HAP-1 (cell line): Measurements from ENCODE around the gene LARP1B.
A peak's percentile ranks its signal among the peaks of the same experiment; 100 is the strongest.
"Not testable (repeated sequence)": the region's sequence is repeated elsewhere in the genome, so short reads cannot be mapped to it uniquely, and the experiment has no call there.

ENCODE experiments used
- DNase-seq, 2 experiments: peaks; one replicate each; pipeline ENCODE4 v3.0.0-alpha.2; 2016 to 2020; ENCODE audit warnings: low spot score in 2 of 2
- H3K27me3 ChIP-seq: fragments of 250-450 bp; sonication (Bioruptor Pico); 2 replicates; pipeline ENCODE4 v1.5.1; 2020; ENCODE audit warnings: low read depth, mild to moderate bottlenecking, moderate library complexity
- H3K36me3 ChIP-seq: fragments of 250-450 bp; sonication (Bioruptor Pico); replicated peaks from 2 replicates; pipeline ENCODE4 v1.5.1; 2020; ENCODE audit warnings: mild to moderate bottlenecking
- H3K4me1 ChIP-seq: fragments of 250-450 bp; sonication (Bioruptor Pico); 2 replicates; pipeline ENCODE4 v1.5.1; 2020; ENCODE audit warnings: mild to moderate bottlenecking
- H3K4me3 ChIP-seq: fragments of 250-450 bp; sonication (Bioruptor Pico); 2 replicates; pipeline ENCODE4 v1.5.1; 2020; ENCODE audit warnings: mild to moderate bottlenecking, moderate library complexity
- H3K9me3 ChIP-seq: fragments of 250-450 bp; sonication (Bioruptor Pico); 2 replicates; pipeline ENCODE4 v1.5.1; 2020; ENCODE audit warnings: mild to moderate bottlenecking, moderate library complexity
- in situ Hi-C: fragments of 300-500 bp; cut with MboI; formaldehyde crosslinking; loops from 3 replicates; pipeline ENCODE4 v1.14.3; 2020; ENCODE audit warnings: low sequenced_read_pairs, inconsistent platforms, mixed read lengths

The LARP1B gene

DNA sequence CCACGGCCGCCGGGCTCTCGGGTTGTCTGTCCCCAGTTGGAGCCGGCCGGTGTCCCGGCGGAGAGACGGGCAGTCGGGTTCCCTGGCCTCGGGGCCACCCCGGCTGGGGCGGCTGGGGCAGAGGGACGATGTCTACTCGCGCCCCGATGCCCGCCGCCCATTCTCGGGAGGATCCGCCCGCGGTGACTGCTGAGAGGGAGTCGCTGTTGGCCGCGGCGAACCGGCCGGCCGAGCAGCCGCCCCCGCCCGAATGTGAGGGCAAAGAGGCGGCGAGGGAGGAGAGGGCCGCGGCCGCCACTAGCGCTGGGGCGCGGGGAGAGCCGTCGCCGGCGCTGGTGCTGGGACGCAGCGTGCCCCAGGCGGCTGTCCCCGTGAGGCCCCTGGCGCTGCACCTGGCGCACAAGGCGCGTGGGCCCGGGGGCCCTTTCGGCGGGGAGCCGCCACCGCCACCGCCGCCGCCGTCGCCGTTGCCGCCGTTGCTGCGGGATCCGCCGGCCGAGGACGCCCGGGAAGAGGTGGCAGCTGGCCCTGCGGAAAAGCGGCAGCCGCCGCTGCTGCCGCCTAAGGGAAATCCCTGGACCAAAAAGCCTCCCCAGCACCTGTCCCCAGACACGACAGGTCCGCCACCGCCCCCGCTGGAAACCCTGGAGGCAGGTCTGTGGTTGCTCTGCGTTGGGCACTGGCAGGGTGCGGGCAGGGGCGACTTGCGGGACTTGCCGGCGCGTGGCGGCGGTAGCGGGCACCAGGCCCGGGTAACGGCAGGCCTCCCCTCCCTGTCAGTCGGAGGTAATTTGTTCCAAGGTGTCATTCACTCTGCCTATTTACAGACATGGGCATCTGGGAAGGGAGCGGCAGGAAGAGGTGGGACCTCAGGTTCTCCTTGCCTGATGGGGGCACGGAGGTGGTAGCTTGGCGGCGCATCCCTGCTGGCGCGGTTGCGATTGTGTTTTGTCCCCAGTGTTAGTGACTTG is 739 bp downstream of the LARP1B start:
- DNase-seq, result peak; percentile 61 to 71
- peaks cover 27% of the 10 kb centered on the region for H3K4me1 ChIP-seq
- H3K9me3 ChIP-seq, result no peaks in the 10 kb centered on the region
- peak overlapping the region; percentile 63 for H3K4me3 ChIP-seq
- in situ Hi-C loops, result no loop called here
- H3K36me3 ChIP-seq, result no peaks in the 10 kb centered on the region
- H3K27me3 ChIP-seq, result no peaks in the 10 kb centered on the region

- H3K36me3 ChIP-seq, DNase-seq, H3K27me3 ChIP-seq, in situ Hi-C loops, H3K4me3 ChIP-seq, H3K9me3 ChIP-seq: not testable (repeated sequence)
- H3K4me1 ChIP-seq, result peaks cover 19% of the 10 kb centered on the region
These were observed 5.3 kb downstream of the LARP1B start for GRCh38 chr4:128066453-128066820.

- in situ Hi-C loops, result no loop called here
- H3K27me3 ChIP-seq, result no peaks in the 10 kb centered on the region
- H3K36me3 ChIP-seq, result no peaks in the 10 kb centered on the region
- peak; percentile 26 to 43 for DNase-seq
- no peaks in the 10 kb centered on the region for H3K9me3 ChIP-seq
- peaks cover 15% of the 10 kb centered on the region for H3K4me1 ChIP-seq
- no peak overlapping the region for H3K4me3 ChIP-seq
These were observed 7.8 kb downstream of the LARP1B start for GRCh38 chr4:128068918-128069317.

GRCh38 chr4:128076464-128076863 is 15.4 kb downstream of the LARP1B start:
- peaks cover 46% of the 10 kb centered on the region for H3K36me3 ChIP-seq
- in situ Hi-C loops, result no loop called here
- no peaks in the 10 kb centered on the region for H3K4me1 ChIP-seq
- no peak for DNase-seq
- no peaks in the 10 kb centered on the region for H3K27me3 ChIP-seq
- H3K9me3 ChIP-seq, result no peaks in the 10 kb centered on the region
- H3K4me3 ChIP-seq, result no peak overlapping the region

DNA sequence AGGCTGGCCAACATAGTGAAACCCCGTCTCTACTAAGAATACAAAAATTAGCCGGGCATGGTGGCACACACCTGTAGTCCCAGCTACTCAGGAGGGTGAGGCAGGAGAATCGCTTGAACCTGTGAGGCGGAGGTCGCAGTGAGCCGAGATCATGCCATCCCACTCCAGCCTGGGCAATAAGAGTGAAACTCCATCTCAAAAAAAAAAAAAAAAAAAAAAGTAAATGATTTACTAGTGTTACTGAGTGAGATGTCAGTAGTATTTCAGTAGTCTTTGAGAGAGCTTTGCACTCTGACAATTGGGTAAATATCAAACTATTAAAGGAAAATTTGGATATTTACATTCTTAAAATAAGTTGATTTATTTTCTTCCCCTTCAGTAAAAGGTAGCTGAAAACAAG is 34.2 kb downstream of the LARP1B start:
- H3K36me3 ChIP-seq, result peaks cover 57% of the 10 kb centered on the region
- H3K4me3 ChIP-seq, H3K4me1 ChIP-seq, H3K9me3 ChIP-seq, in situ Hi-C loops, H3K27me3 ChIP-seq, DNase-seq: not testable (repeated sequence)

DNA sequence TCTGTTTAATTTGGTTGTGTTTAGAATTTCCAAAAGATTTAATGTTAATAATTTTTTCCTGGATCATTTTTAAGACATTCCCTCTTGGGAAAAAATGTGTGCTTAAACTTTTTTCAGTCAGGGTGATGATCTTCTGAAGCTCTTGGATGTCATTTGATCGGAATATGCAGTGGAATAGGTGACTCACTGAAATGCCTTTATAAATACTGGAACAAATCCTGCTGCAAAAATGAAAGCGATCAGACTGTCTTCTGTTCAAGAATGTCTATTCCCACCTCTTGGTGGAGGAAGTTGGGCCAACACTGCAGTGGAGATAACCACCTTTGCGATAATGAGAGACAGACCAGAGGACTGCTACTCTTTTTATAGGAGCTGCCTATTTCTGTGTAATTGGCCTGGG is 46.7 kb downstream of the LARP1B start:
- DNase-seq, result no peak
- no peaks in the 10 kb centered on the region for H3K27me3 ChIP-seq
- in situ Hi-C loops, result no loop called here
- H3K9me3 ChIP-seq, result no peaks in the 10 kb centered on the region
- H3K4me1 ChIP-seq, result no peaks in the 10 kb centered on the region
- H3K36me3 ChIP-seq, result peaks cover 10% of the 10 kb centered on the region
- no peak overlapping the region for H3K4me3 ChIP-seq

- no peaks in the 10 kb centered on the region for H3K27me3 ChIP-seq
- DNase-seq, result no peak
- H3K9me3 ChIP-seq, result no peaks in the 10 kb centered on the region
- H3K4me1 ChIP-seq, result no peaks in the 10 kb centered on the region
- H3K36me3 ChIP-seq, result no peaks in the 10 kb centered on the region; the same call in none of the 2 replicates
- no peak overlapping the region for H3K4me3 ChIP-seq
- in situ Hi-C loops, result no loop called here
These were observed 61.9 kb downstream of the LARP1B start for GRCh38 chr4:128123036-128123435.

GRCh38 chr4:128130621-128131020 is 69.5 kb downstream of the LARP1B start:
- in situ Hi-C loops, result no loop called here
- Histone ChIP-seq H3K27me3 (no peaks in the 10 kb centered on the region), H3K4me3 (no peak overlapping the region), H3K4me1 (peaks cover 32% of the 10 kb centered on the region), H3K36me3 (0 out of 2 replicates have a peak, but pooled peaks cover 2% of the 10 kb centered on the region), H3K9me3 (no peaks in the 10 kb centered on the region; the same call in 1 of the 2 replicates)
- DNase-seq, result peak in 1 of 2 experiments; percentile 84

DNA sequence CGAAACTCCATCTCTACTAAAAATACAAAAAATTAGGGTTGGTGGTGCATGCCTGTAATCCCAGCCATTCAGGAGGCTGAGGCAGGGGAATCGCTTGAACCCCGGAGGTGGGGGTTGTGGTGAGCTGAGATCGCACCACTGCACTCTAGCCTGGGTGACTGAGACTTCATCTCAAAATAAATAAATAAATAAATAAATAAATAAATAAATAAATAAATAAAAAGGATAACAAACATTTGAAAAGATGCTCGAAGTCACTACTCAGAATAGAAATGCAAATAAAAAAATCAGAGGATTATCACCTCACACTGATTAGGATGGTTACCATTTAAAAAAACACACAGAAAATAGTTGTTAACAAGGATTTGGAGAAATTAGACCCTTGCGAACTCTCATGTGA is 73.8 kb downstream of the LARP1B start:
- DNase-seq, result no peak
- peaks cover 33% of the 10 kb centered on the region for H3K4me1 ChIP-seq
- H3K4me3 ChIP-seq, result no peak overlapping the region
- no peaks in the 10 kb centered on the region for H3K27me3 ChIP-seq
- no peaks in the 10 kb centered on the region; the same call in 1 of the 2 replicates for H3K9me3 ChIP-seq
- in situ Hi-C loops, result no loop called here
- 0 out of 2 replicates have a peak, but pooled peaks cover 2% of the 10 kb centered on the region for H3K36me3 ChIP-seq

GRCh38 chr4:128135391-128135790 is 74.3 kb downstream of the LARP1B start:
- peaks cover 28% of the 10 kb centered on the region for H3K4me1 ChIP-seq
- no peaks in the 10 kb centered on the region; the same call in 1 of the 2 replicates for H3K9me3 ChIP-seq
- peak; percentile 30 to 94 for DNase-seq
- H3K4me3 ChIP-seq, result no peak overlapping the region
- H3K36me3 ChIP-seq, result 0 out of 2 replicates have a peak, but pooled peaks cover 2% of the 10 kb centered on the region
- in situ Hi-C loops, result no loop called here
- H3K27me3 ChIP-seq, result no peaks in the 10 kb centered on the region

DNA sequence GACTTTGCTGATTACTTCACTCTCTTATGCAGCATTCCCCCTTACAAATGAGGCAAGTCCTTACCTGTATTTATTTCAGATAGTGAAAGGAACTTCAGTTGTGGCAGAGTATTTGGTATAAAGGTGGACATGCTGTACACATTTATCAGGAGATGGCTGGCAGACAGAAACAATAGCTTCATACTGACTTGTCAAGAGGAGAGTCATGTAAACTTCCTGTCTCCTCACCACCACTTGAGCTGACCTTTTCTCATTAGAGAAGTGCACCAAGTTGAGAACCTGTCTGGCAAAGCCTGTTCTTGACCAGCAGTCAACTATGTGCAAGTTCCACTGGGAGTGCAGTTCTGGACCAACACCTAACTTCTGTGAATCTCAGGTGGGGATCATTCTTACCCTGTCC is 80.8 kb downstream of the LARP1B start:
- Histone ChIP-seq H3K27me3 (no peaks in the 10 kb centered on the region), H3K9me3 (no peaks in the 10 kb centered on the region), H3K4me3 (no peak overlapping the region), H3K36me3 (no peaks in the 10 kb centered on the region), H3K4me1 (0 out of 2 replicates have a peak, but pooled peaks cover 2% of the 10 kb centered on the region)
- in situ Hi-C loops, result no loop called here
- DNase-seq, result no peak

- H3K27me3 ChIP-seq, result no peaks in the 10 kb centered on the region
- 0 out of 2 replicates have a peak, but pooled peaks cover 2% of the 10 kb centered on the region for H3K4me1 ChIP-seq
- H3K36me3 ChIP-seq, result no peaks in the 10 kb centered on the region
- in situ Hi-C loops, result no loop called here
- no peak for DNase-seq
- no peaks in the 10 kb centered on the region for H3K9me3 ChIP-seq
- H3K4me3 ChIP-seq, result no peak overlapping the region
These were observed 84.6 kb downstream of the LARP1B start for GRCh38 chr4:128145727-128146126.

GRCh38 chr4:128153800-128154199 is 92.7 kb downstream of the LARP1B start:
- Histone ChIP-seq H3K9me3 (no peaks in the 10 kb centered on the region), H3K4me1 (no peaks in the 10 kb centered on the region), H3K4me3 (no peak overlapping the region), H3K27me3 (no peaks in the 10 kb centered on the region), H3K36me3 (no peaks in the 10 kb centered on the region)
- in situ Hi-C loops, result no loop called here
- no peak for DNase-seq

GRCh38 chr4:128155231-128155855 is 94.2 kb downstream of the LARP1B start:
- no peaks in the 10 kb centered on the region for H3K4me1 ChIP-seq
- DNase-seq, result no peak
- H3K27me3 ChIP-seq, result no peaks in the 10 kb centered on the region
- H3K9me3 ChIP-seq, result no peaks in the 10 kb centered on the region
- H3K4me3 ChIP-seq, result no peak overlapping the region
- in situ Hi-C loops, result no loop called here
- no peaks in the 10 kb centered on the region for H3K36me3 ChIP-seq
